Cardiac fibroblast (primary cell): ENCODE measurements around the gene MMP19.

ENCODE experiments used
- DNase-seq, 2 donors: peaks; one replicate each; pipeline versions ENCODE4 v3.0.0 to v3.0.0-alpha.2; 2010; ENCODE audit warnings: low read depth in 2 of 2
- H3K4me3 ChIP-seq, 2 donors: replicated peaks in 1 of 2; 1 replicate in 1 of 2; 2 replicates in 1 of 2; pipeline ENCODE4 v1.5.1; 2011; ENCODE audit warnings: low read depth in 2 of 2, low read length in 2 of 2, mild to moderate bottlenecking in 2 of 2, moderate library complexity in 1 of 2
- TF ChIP-seq, protein P1 (sequence below): IDR thresholded peaks from one replicate; pipeline ENCODE4 v1.5.1; 2011; ENCODE audit warnings: low read depth, mild to moderate bottlenecking, low read length, inconsistent platforms

The MMP19 gene

DNA sequence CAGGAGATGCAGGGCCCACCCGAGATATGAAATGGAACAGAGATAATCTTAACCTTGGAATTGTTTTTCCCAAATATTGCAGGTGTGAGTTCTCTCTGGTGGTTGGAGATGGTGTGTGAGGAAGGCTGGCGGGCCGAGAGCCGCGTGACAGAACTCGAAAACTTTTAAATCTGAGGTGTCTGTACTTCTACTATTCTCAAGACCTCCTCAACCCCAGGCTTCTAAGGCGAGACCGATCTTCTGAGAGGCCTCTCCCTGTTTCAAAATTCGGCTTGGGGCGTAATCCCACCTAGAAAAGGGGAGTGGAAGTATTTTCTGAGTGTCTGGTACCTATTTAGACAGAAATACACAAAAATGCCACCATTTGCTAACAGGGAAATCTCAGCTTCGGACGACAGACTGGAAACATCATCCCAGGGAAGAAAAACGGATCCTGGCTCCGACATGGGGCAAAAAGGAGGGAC, 25.8 kb downstream of the MMP19 start:
- DNase-seq = peak in 1 of 2 donors; percentile 40
- TF ChIP-seq, protein P1, sequence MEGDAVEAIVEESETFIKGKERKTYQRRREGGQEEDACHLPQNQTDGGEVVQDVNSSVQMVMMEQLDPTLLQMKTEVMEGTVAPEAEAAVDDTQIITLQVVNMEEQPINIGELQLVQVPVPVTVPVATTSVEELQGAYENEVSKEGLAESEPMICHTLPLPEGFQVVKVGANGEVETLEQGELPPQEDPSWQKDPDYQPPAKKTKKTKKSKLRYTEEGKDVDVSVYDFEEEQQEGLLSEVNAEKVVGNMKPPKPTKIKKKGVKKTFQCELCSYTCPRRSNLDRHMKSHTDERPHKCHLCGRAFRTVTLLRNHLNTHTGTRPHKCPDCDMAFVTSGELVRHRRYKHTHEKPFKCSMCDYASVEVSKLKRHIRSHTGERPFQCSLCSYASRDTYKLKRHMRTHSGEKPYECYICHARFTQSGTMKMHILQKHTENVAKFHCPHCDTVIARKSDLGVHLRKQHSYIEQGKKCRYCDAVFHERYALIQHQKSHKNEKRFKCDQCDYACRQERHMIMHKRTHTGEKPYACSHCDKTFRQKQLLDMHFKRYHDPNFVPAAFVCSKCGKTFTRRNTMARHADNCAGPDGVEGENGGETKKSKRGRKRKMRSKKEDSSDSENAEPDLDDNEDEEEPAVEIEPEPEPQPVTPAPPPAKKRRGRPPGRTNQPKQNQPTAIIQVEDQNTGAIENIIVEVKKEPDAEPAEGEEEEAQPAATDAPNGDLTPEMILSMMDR = no peak
- peak overlapping the region; percentile 83 for H3K4me3 ChIP-seq

DNA sequence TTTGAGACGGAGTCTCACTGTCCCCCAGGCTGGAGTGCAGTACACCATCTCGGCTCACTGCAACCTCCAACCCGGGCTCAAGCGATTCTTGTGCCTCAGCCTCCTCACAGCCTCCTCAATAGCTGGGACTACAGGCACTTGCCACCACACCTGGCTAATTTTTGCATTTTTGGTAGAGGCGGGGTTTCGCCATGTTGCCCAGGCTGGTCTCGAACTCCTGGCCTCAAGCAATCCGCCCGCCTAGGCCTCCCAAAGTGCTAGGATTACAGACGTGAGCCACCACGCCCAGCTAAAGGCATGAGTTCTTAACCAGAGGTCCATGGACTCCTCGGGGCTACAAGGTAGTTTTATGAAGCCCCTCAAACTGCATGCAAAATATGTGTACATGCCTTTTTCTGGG, 27.3 kb downstream of the MMP19 start:
- peak overlapping the region in 1 of 2 donors; percentile 83 for H3K4me3 ChIP-seq
- TF ChIP-seq, protein P1 = no peak
- no peak for DNase-seq

DNA sequence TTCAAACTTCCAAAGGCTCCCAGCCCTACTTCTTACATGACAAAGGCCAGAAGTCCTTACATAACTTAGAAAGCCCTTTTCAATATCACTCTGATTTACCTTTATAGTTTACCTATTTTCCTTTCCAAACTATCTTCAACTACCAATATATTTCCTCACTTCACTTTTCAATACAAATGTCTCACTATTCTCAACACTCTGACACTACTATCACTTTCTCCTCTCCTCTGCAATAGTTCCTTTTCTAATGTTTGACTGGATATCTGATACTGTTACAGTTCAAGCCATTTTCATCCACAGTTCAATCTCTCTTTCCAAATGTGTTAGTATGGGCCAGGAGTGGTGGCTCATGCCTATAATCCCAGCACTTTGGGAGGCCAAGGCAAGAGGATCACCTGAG, 28.5 kb downstream of the MMP19 start:
- H3K4me3 ChIP-seq = no peak overlapping the region
- DNase-seq = no peak
- TF ChIP-seq, protein P1 = no peak

DNA sequence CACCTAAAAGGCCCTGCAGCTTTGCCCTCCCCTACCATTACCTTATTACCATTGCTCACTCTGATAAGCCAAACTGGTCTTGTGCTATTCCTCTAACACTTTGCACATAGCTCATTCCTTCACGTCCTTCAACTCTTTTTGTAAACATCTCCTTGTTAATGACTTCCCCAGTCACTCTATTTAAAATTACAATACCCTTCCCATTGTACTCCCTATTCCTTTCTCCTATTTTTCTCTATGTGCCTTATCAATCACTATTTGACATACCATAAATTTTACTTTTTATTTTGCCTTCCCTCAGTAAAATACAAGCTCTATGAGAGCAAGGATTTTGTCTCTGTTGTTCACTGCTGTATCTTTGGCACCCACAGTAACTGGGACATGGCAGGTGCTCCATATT, 30.6 kb downstream of the MMP19 start:
- DNase-seq = no peak
- TF ChIP-seq, protein P1 = no peak
- H3K4me3 ChIP-seq = no peak overlapping the region

DNA sequence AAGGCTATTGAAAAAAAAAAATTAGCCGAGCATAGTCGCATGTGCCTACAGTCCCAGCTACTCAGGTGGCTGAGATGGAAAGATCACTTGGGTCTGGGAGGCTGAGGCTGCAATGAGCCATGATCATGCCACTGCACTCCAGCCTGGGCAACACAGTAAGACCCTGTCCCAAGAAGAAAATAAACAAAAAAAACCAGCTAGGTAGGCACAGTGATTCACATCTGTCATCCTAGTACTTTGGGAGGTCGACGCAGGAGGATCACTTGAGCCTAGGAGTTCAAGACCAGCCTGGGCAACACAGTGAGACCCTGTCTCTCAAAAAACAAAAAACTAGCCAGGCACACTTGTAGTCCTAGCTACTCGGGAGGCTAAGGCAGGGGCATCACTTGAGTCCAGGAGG, 33.5 kb downstream of the MMP19 start:
- H3K4me3 ChIP-seq = no peak overlapping the region
- DNase-seq = no peak
- TF ChIP-seq, protein P1 = no peak

DNA sequence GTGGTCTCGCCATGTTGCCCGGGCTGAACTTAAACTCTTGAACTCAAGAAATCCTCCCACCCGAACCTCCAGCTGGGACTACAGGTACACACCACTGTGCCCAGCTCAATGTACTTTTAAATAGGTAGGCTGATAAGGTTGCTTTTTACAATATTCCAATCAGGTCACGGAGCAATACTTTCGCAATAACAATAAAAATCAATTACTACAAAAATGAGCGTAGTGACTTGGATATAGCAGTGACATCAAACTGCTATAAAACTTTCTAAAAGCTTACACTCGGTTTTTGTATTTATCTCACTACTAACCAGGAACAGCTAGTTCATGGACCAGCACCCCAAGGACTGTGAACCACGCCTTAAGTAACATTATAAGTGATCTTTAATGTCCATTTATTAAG, 35.8 kb downstream of the MMP19 start:
- H3K4me3 ChIP-seq = no peak overlapping the region
- TF ChIP-seq, protein P1 = no peak
- no peak for DNase-seq

DNA sequence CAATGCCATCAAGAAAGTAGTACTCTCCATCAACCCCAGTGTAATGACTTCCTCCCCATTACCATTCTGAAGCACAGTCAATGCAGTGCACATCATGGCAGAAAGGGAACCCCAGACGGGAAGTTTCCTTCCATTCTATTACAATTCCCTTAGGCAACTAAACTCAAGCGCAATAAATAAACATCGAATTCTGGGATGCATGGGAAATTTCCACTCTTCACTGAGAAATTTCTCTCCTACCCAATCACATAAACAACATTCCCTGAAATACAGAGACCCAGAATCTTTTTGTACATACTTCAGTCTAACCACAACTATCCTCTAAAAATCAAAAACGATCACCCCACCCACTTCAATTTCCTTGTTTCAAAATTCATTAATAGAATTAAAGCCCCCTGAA, 45.2 kb downstream of the MMP19 start:
- DNase-seq = no peak
- H3K4me3 ChIP-seq = no peak overlapping the region
- TF ChIP-seq, protein P1 = no peak
